Measurements from ENCODE around the gene NTHL1. TPM values are rescaled to one million over a fixed set of nuclear protein-coding genes. Genes with fewer than 3 reads are reported as not detected.

Gene NTHL1
- polyA plus RNA-seq, 3 donors = 9.2 to 22.4 (median 9.6) TPM

- no peak overlapping the region for H2AFZ ChIP-seq (ENCODE audit: insufficient read depth, low read depth, low read length, poor library complexity, severe bottlenecking)
- H3K4me3 ChIP-seq (replicated peaks in 1 of 3; ENCODE audit: low read depth in 2 of 3, low read length in 3 of 3) = no peak overlapping the region
- H3K9me3 Mint-ChIP-seq = peaks cover under 1 to 17% (median 5%) of the 10 kb centered on the region in 7 donors
- H3K9ac ChIP-seq (ENCODE audit: insufficient read depth, low read length, poor library complexity, severe bottlenecking) = no peak overlapping the region
- no peak overlapping the region for H3K4me2 ChIP-seq (replicated peaks; ENCODE audit: extremely low read depth, low read length, poor library complexity, severe bottlenecking)
- TF ChIP-seq CTCF (IDR thresholded peaks at IDR 0.05) = peak; percentile 54
- no peaks in the 10 kb centered on the region for H3K36me3 Mint-ChIP-seq
- H3K27me3 Mint-ChIP-seq (ENCODE audit: low read depth in 3 of 3) = peaks cover 23 to 46% (median 43%) of the 10 kb centered on the region in 3 donors
- H3K4me1 Mint-ChIP-seq = peaks cover 19% of the 10 kb centered on the region
- peaks cover 12 to 28% of the 10 kb centered on the region in 2 donors for H3K27me3 ChIP-seq (ENCODE audit: control insufficient read depth in 2 of 2, insufficient read depth in 2 of 2, low read length in 2 of 2)
- H3K4me3 Mint-ChIP-seq = no peak overlapping the region
- no peaks in the 10 kb centered on the region for H3K9me3 ChIP-seq (replicated peaks in 1 of 2; ENCODE audit: control insufficient read depth in 1 of 2, insufficient read depth in 1 of 2, low read length in 2 of 2)
- intact Hi-C loops (cut with micrococcal nuclease) = no loop called here
- no peaks in the 10 kb centered on the region for H3K79me2 ChIP-seq (ENCODE audit: insufficient read depth, low read length)
- peak overlapping the region in 6 of 7 donors; percentile 86 to 93 (median 90) for H3K27ac Mint-ChIP-seq
- H3K4me1 ChIP-seq (ENCODE audit: control insufficient read depth in 1 of 2, insufficient read depth in 2 of 2, low read length in 2 of 2) = peaks cover 7 to 26% of the 10 kb centered on the region in 2 donors
- H3K36me3 ChIP-seq (replicated peaks in 1 of 2; ENCODE audit: control insufficient read depth in 1 of 2, insufficient read depth in 2 of 2, low read length in 2 of 2) = no peaks in the 10 kb centered on the region
- H4K20me1 ChIP-seq (ENCODE audit: insufficient read depth, low read length) = no peaks in the 10 kb centered on the region
- no peak overlapping the region for H3K27ac ChIP-seq (ENCODE audit: low read depth in 1 of 2, low read length in 2 of 2)
- DNase-seq = peak in 1 of 3 donors; percentile 30
- 40% methylated on average over 8 of the region's 13 CpGs for WGBS (ENCODE audit: insufficient coverage)
Observed at GRCh38 chr16:2016407-2016922, 31.2 kb downstream of the NTHL1 start.

DNA sequence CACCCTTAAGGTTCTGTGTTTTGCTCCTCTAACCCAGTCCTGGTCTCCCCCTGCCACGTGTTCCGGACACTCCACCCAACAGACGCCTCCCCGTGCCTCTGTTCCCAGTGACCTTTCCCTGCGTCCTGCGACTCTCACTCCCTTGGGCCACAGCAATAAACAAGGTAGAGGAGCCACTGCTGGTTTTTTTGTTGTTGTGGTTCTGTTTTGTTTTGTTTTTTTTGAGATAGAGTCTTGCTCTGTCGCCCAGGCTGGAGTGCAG is 31.8 kb downstream of the NTHL1 start:
- Histone ChIP-seq H3K4me2 (replicated peaks; ENCODE audit: extremely low read depth, low read length, poor library complexity, severe bottlenecking) (no peak overlapping the region), H2AFZ (ENCODE audit: insufficient read depth, low read depth, low read length, poor library complexity, severe bottlenecking) (peak overlapping the region; percentile 25), H3K27me3 (ENCODE audit: control insufficient read depth in 2 of 2, insufficient read depth in 2 of 2, low read length in 2 of 2) (peaks cover 12 to 22% of the 10 kb centered on the region in 2 donors), H3K4me3 (replicated peaks in 1 of 3; ENCODE audit: low read depth in 2 of 3, low read length in 3 of 3) (no peak overlapping the region), H3K36me3 (replicated peaks in 1 of 2; ENCODE audit: control insufficient read depth in 1 of 2, insufficient read depth in 2 of 2, low read length in 2 of 2) (no peaks in the 10 kb centered on the region), H3K9ac (ENCODE audit: insufficient read depth, low read length, poor library complexity, severe bottlenecking) (peak overlapping the region; percentile 20), H3K79me2 (ENCODE audit: insufficient read depth, low read length) (no peaks in the 10 kb centered on the region), H3K9me3 (replicated peaks in 1 of 2; ENCODE audit: control insufficient read depth in 1 of 2, insufficient read depth in 1 of 2, low read length in 2 of 2) (no peaks in the 10 kb centered on the region), H3K4me1 (ENCODE audit: control insufficient read depth in 1 of 2, insufficient read depth in 2 of 2, low read length in 2 of 2) (peaks cover 7 to 26% of the 10 kb centered on the region in 2 donors), H4K20me1 (ENCODE audit: insufficient read depth, low read length) (no peaks in the 10 kb centered on the region), H3K27ac (ENCODE audit: low read depth in 1 of 2, low read length in 2 of 2) (peak overlapping the region; percentile 63 to 67)
- TF ChIP-seq CTCF (IDR thresholded peaks at IDR 0.05) = no peak
- H3K4me3 Mint-ChIP-seq = no peak overlapping the region
- DNase-seq = no peak
- peaks cover 18% of the 10 kb centered on the region for H3K4me1 Mint-ChIP-seq
- H3K36me3 Mint-ChIP-seq = no peaks in the 10 kb centered on the region
- H3K27ac Mint-ChIP-seq = peak overlapping the region; percentile 71 to 93 (median 89)
- WGBS (ENCODE audit: insufficient coverage) = 94% methylated on average over 5 of the region's 7 CpGs
- H3K27me3 Mint-ChIP-seq (ENCODE audit: low read depth in 3 of 3) = peaks cover 17 to 40% (median 37%) of the 10 kb centered on the region in 3 donors
- H3K9me3 Mint-ChIP-seq = peaks cover 0 to 12% (median 1%) of the 10 kb centered on the region in 7 donors
- intact Hi-C loops (cut with micrococcal nuclease) = no loop called here
